PFSK-1 (cell line): ENCODE data around the gene MEGF6.

Experiments used
- FOXP2 ChIP-seq: optimal IDR thresholded peaks from 2 replicates; pipeline ENCODE3; 2011; ENCODE audit warnings: borderline replicate concordance, control low read depth, inconsistent platforms; ENCODE audit not compliant: insufficient read depth; ENCODE audit errors: extremely low read length, extremely low read depth
- POLR2AphosphoS5 ChIP-seq: IDR thresholded peaks from 2 replicates; pipeline ENCODE4 v1.6.1; 2012; ENCODE audit warnings: low read depth, mild to moderate bottlenecking, control low read depth, low read length, moderate library complexity
- REST ChIP-seq, 2 experiments: IDR thresholded peaks; 2 replicates each; pipeline versions ENCODE4 v1.6.1 to v1.8.0; 2011 to 2012; ENCODE audit warnings: low read depth in 2 of 2, low read length in 2 of 2, control low read depth in 1 of 2, inconsistent platforms in 1 of 2, mild to moderate bottlenecking in 1 of 2, moderate library complexity in 1 of 2; ENCODE audit not compliant: insufficient read depth in 1 of 2
- SIN3A ChIP-seq: IDR thresholded peaks from 2 replicates; pipeline ENCODE4 v1.6.1; 2012; ENCODE audit warnings: mild to moderate bottlenecking, low read length, moderate library complexity, borderline replicate concordance; ENCODE audit not compliant: insufficient read depth
- TAF1 ChIP-seq: IDR thresholded peaks from 2 replicates; pipeline ENCODE4 v1.6.1; 2012; ENCODE audit warnings: low read length, control low read depth, borderline replicate concordance; ENCODE audit not compliant: insufficient read depth

Gene MEGF6

GRCh38 chr1:3566951-3567804 lies 44.1 kb downstream of the MEGF6 start:
- TF ChIP-seq POLR2AphosphoS5 (no peak), FOXP2 (no peak), SIN3A (no peak), REST (IDR thresholded peaks at IDR 0.05; ENCODE audit: insufficient read depth in 1 of 2, low read depth in 2 of 2, low read length in 2 of 2) (no peak), TAF1 (no peak)

GRCh38 chr1:3566003-3566885 lies 45.1 kb downstream of the MEGF6 start:
- TF ChIP-seq SIN3A (no peak), TAF1 (no peak), POLR2AphosphoS5 (no peak), REST (IDR thresholded peaks at IDR 0.05; ENCODE audit: insufficient read depth in 1 of 2, low read depth in 2 of 2, low read length in 2 of 2) (no peak), FOXP2 (no peak)

- TF ChIP-seq FOXP2 (no peak), POLR2AphosphoS5 (no peak), SIN3A (no peak), TAF1 (no peak), REST (IDR thresholded peaks at IDR 0.05; ENCODE audit: insufficient read depth in 1 of 2, low read depth in 2 of 2, low read length in 2 of 2) (no peak)
Observed at GRCh38 chr1:3564921-3565831, 46.1 kb downstream of the MEGF6 start.

GRCh38 chr1:3563610-3564009 lies 47.7 kb downstream of the MEGF6 start:
- TF ChIP-seq POLR2AphosphoS5, result no peak
- no peak for TF ChIP-seq SIN3A
- no peak for TF ChIP-seq REST (IDR thresholded peaks at IDR 0.05; ENCODE audit: insufficient read depth in 1 of 2, low read depth in 2 of 2, low read length in 2 of 2)
- TF ChIP-seq FOXP2, result no peak
- TF ChIP-seq TAF1, result no peak
